PC-9 (cell line): Measurements from ENCODE around the gene TENM4. TPM values are rescaled to one million over a fixed set of nuclear protein-coding genes. Genes with fewer than 3 reads are reported as not detected.

ENCODE experiments used
- BruUV-seq: library from RNA; stranded (reverse); fragments of 400-500 nt; replicated peaks from 2 replicates; lab custom pipeline; 2021; lab: Mats Ljungman, UMichigan
- CTCF ChIA-PET: fragments of 300-600 bp; sonication (Branson Sonifier 250); formaldehyde crosslinking; loops from one replicate; lab custom pipeline; 2022; ENCODE audit warnings: antibody characterized with exemption; lab: Charles Lee
- POLR2A ChIA-PET: fragments of 300-600 bp; sonication (Branson Sonifier 250); formaldehyde crosslinking; loops from one replicate; lab custom pipeline; 2022; ENCODE audit warnings: antibody characterized with exemption; ENCODE audit not compliant: unreplicated experiment; lab: Charles Lee
- DNase-seq, 2 experiments: peaks; one replicate each; pipeline versions ENCODE4 v3.0.0 to v3.0.0-alpha.2; 2015 to 2022; ENCODE audit warnings: mixed read lengths in 1 of 2
- H2AFZ ChIP-seq: fragments of 200-600 bp; sonication (generic); 2 replicates; pipeline ENCODE4 v1.8.1; 2017; ENCODE audit warnings: antibody characterized with exemption
- H3F3A ChIP-seq: fragments of 200-600 bp; sonication (generic); 2 replicates; pipeline ENCODE4 v1.8.1; 2017; ENCODE audit warnings: antibody characterized with exemption, mild to moderate bottlenecking, low read depth; ENCODE audit not compliant: insufficient read depth
- H3K27ac ChIP-seq: fragments of 200-600 bp; sonication (generic); 2 replicates; pipeline ENCODE4 v1.6.1; 2016; ENCODE audit warnings: mixed run types
- H3K27me3 ChIP-seq: fragments of 200-600 bp; sonication (generic); 2 replicates; pipeline ENCODE4 v1.6.1; 2016; ENCODE audit warnings: low read depth, mixed run types; ENCODE audit not compliant: insufficient read depth
- H3K36me3 ChIP-seq: fragments of 200-600 bp; sonication (generic); 2 replicates; pipeline ENCODE4 v1.6.1; 2016; ENCODE audit warnings: low read depth, mixed run types
- H3K4me1 ChIP-seq: fragments of 200-600 bp; sonication (generic); replicated peaks from 2 replicates; pipeline ENCODE4 v1.6.1; 2016; ENCODE audit warnings: mixed run types; ENCODE audit not compliant: insufficient read depth
- H3K4me2 ChIP-seq: fragments of 200-600 bp; sonication (generic); 2 replicates; pipeline ENCODE4 v1.6.1; 2017; ENCODE audit warnings: mixed run types
- H3K4me3 ChIP-seq: fragments of 200-600 bp; sonication (generic); 2 replicates; pipeline ENCODE4 v1.6.1; 2016; ENCODE audit warnings: mixed run types
- H3K79me2 ChIP-seq: fragments of 200-600 bp; sonication (generic); 2 replicates; pipeline ENCODE4 v1.6.1; 2017; ENCODE audit warnings: low read depth, mixed run types
- H3K9me2 ChIP-seq: fragments of 200-600 bp; sonication (generic); 2 replicates; pipeline ENCODE4 v1.8.1; 2017; ENCODE audit warnings: mild to moderate bottlenecking; ENCODE audit not compliant: insufficient read depth
- H3K9me3 ChIP-seq: fragments of 200-600 bp; sonication (generic); 2 replicates; pipeline ENCODE4 v1.8.1; 2016; ENCODE audit warnings: low read depth; ENCODE audit not compliant: insufficient read depth
- H4K20me1 ChIP-seq: fragments of 200-600 bp; sonication (generic); 2 replicates; pipeline ENCODE4 v1.8.1; 2017; ENCODE audit not compliant: insufficient read depth
- EZH2 ChIP-seq: fragments of 200-600 bp; sonication (generic); IDR thresholded peaks from 2 replicates; pipeline ENCODE4 v1.8.0; 2017; ENCODE audit warnings: antibody characterized with exemption, low read depth
- intact Hi-C: fragments of 100-400 bp; cut with micrococcal nuclease; formaldehyde crosslinking; loops from one replicate; pipeline ENCODE4 v1.10.0; 2022; ENCODE audit not compliant: unreplicated experiment
- total RNA-seq: library from RNA; stranded (reverse); gene quantifications from 2 replicates; pipeline ENCODE4 v1.2.3, GENCODE V29; 2021
- TF ChIP-seq, protein P1 (sequence below): fragments of 200-600 bp; sonication (generic); conservative IDR thresholded peaks from 2 replicates; pipeline ENCODE4 v1.6.1; 2017; ENCODE audit warnings: mixed run types, antibody characterized with exemption, mild to moderate bottlenecking, moderate library complexity

The TENM4 gene
- total RNA-seq, 1 experiment from 2014 or later = not detected

DNA sequence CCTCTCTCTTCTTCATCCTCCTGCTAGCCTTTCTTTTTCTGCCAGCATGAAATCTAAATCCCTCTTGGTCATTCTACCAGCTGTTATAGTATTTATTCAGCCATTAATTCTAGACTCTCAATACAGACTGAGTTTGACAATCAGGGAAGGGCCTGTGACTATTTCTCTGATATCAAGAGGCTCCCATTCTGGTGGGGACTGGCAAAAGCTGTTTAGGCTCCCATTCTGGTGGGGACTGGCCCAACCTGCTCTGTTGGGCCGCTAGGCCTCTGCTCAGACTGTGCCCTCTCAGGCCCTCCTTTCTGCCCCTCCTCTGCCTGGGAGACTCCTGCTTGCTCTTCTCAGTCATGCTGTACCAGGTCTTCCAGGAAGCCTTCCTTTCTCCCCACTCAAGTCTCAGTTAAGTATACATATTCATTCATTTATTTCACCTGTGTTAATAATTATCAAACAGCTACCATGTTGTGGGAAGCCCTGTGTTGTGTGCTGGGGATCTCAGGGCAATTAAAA, 542.5 kb downstream of the TENM4 start:
- Histone ChIP-seq H3K27me3 (peaks cover 80% of the 10 kb centered on the region), H3K79me2 (no peaks in the 10 kb centered on the region), H3K4me1 (no peaks in the 10 kb centered on the region), H3K27ac (no peak overlapping the region), H3F3A (no peaks in the 10 kb centered on the region), H4K20me1 (no peaks in the 10 kb centered on the region), H3K9me2 (no peaks in the 10 kb centered on the region), H3K4me3 (no peak overlapping the region), H3K9me3 (no peaks in the 10 kb centered on the region), H3K4me2 (no peak overlapping the region), H2AFZ (no peak overlapping the region), H3K36me3 (no peaks in the 10 kb centered on the region)
- CTCF ChIA-PET = no interaction called here
- intact Hi-C loops = no loop called here
- POLR2A ChIA-PET = no interaction called here
- TF ChIP-seq, protein P1, sequence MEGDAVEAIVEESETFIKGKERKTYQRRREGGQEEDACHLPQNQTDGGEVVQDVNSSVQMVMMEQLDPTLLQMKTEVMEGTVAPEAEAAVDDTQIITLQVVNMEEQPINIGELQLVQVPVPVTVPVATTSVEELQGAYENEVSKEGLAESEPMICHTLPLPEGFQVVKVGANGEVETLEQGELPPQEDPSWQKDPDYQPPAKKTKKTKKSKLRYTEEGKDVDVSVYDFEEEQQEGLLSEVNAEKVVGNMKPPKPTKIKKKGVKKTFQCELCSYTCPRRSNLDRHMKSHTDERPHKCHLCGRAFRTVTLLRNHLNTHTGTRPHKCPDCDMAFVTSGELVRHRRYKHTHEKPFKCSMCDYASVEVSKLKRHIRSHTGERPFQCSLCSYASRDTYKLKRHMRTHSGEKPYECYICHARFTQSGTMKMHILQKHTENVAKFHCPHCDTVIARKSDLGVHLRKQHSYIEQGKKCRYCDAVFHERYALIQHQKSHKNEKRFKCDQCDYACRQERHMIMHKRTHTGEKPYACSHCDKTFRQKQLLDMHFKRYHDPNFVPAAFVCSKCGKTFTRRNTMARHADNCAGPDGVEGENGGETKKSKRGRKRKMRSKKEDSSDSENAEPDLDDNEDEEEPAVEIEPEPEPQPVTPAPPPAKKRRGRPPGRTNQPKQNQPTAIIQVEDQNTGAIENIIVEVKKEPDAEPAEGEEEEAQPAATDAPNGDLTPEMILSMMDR = no peak
- TF ChIP-seq EZH2 = no peak
- BruUV-seq = no TSS peak
- no peak for DNase-seq

- no peaks in the 10 kb centered on the region for H3F3A ChIP-seq
- no peak overlapping the region for H3K4me2 ChIP-seq
- TF ChIP-seq, protein P1 = no peak
- no peak for TF ChIP-seq EZH2
- peaks cover 81% of the 10 kb centered on the region for H3K27me3 ChIP-seq
- BruUV-seq = no TSS peak
- no peaks in the 10 kb centered on the region for H3K4me1 ChIP-seq
- H3K4me3 ChIP-seq = no peak overlapping the region
- H2AFZ ChIP-seq = no peak overlapping the region
- CTCF ChIA-PET = no interaction called here
- no peaks in the 10 kb centered on the region for H3K36me3 ChIP-seq
- no peaks in the 10 kb centered on the region for H3K79me2 ChIP-seq
- H3K9me3 ChIP-seq = no peaks in the 10 kb centered on the region
- no peaks in the 10 kb centered on the region for H3K9me2 ChIP-seq
- POLR2A ChIA-PET = no interaction called here
- no peaks in the 10 kb centered on the region for H4K20me1 ChIP-seq
- intact Hi-C loops = no loop called here
- H3K27ac ChIP-seq = no peak overlapping the region
- DNase-seq = no peak
These were observed 546.8 kb downstream of the TENM4 start for GRCh38 chr11:78893996-78894395.

DNA sequence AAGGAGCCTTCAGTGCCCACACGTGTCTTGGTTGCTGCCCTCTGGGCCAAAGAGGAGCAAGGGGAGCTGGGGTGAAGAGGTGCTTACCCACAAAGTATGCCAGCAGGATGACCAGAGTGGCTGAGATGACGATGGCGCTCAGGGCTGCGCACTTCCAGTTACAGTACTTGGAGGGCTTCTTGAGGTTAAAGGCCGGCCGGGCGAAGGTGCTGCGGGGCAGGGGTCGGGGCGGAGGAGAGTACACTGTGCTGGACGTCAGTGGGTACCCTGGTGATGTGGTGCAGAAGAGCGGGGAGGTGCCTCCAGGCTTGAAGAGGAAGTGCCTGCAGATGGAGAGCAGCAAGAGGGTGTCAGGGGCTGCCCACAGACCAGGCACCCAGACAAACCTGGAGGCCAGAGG, 551.1 kb downstream of the TENM4 start:
- no peaks in the 10 kb centered on the region for H3K9me2 ChIP-seq
- H3K9me3 ChIP-seq = no peaks in the 10 kb centered on the region
- no peak overlapping the region for H3K4me2 ChIP-seq
- H3K27me3 ChIP-seq = peaks cover 67% of the 10 kb centered on the region
- intact Hi-C loops = no loop called here
- TF ChIP-seq, protein P1 = no peak
- no peak for TF ChIP-seq EZH2
- no peaks in the 10 kb centered on the region for H4K20me1 ChIP-seq
- ChIA-PET POLR2A (no interaction called here), CTCF (no interaction called here)
- H3K79me2 ChIP-seq = no peaks in the 10 kb centered on the region
- no peak for DNase-seq
- no peaks in the 10 kb centered on the region for H3F3A ChIP-seq
- H3K4me1 ChIP-seq = no peaks in the 10 kb centered on the region
- no peak overlapping the region for H3K27ac ChIP-seq
- BruUV-seq = no TSS peak
- H3K4me3 ChIP-seq = no peak overlapping the region
- no peaks in the 10 kb centered on the region for H3K36me3 ChIP-seq
- H2AFZ ChIP-seq = no peak overlapping the region
